ENCODE results near the gene DHTKD1.

DNA sequence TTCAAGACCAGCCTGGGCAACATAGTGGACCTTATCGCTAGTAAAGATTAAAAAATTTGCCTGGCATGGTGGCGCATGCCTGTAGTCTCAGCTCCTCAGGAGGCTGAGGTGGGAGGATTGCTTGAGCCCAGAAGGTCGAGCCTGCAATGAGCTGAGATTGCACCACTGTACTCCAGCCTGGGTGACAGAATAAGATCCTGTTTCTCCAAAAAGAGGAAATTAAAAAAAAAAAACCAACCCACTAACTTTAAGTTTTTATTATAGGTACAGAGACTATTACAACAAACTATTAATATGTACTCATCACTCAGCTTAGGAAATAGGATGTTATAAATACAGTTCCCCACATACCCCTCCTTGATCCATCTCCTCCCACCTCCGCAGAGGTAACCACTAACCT is 30.2 kb downstream of the DHTKD1 start:
- TF ChIP-seq CTCF (conservative IDR thresholded peaks at IDR 0.05 in 1 of 2, IDR thresholded peaks at IDR 0.05 in 1 of 2; ENCODE audit: extremely low read depth in 1 of 2, insufficient read depth in 1 of 2, low read depth in 1 of 2, low read length in 2 of 2) = no peak
- no peak for TF ChIP-seq EZH2 (IDR thresholded peaks at IDR 0.05; ENCODE audit: borderline replicate concordance, low read length)

Data from mammary epithelial cell (primary cell).